Measurements from ENCODE around the gene SLC39A1.
"Not testable (repeated sequence)": the region's sequence is repeated elsewhere in the genome, so short reads cannot be mapped to it uniquely, and the experiment has no call there.

Gene SLC39A1

GRCh38 chr1:154000420-154000819 lies 37.1 kb upstream of the SLC39A1 start:
- no peak overlapping the region for H3K27ac ChIP-seq (replicated peaks)
- no peak for DNase-seq (ENCODE audit: low read depth in 1 of 2, low spot score in 1 of 2)
- no peaks in the 10 kb centered on the region for H3K27me3 ChIP-seq (ENCODE audit: insufficient read depth, poor library complexity, severe bottlenecking)
- H3K4me3 ChIP-seq (replicated peaks; ENCODE audit: insufficient read depth, low read length), result no peak overlapping the region
- no peak for TF ChIP-seq REST (IDR thresholded peaks at IDR 0.05; ENCODE audit: insufficient replicate concordance, low read depth)
- no peak for TF ChIP-seq CTCF (IDR thresholded peaks at IDR 0.05; ENCODE audit: insufficient read depth, low read length)
- no peak for TF ChIP-seq SPI1 (IDR thresholded peaks at IDR 0.05; ENCODE audit: borderline replicate concordance, low read depth)
- no peak for TF ChIP-seq POLR2AphosphoS5 (IDR thresholded peaks at IDR 0.05; ENCODE audit: low read depth)
- no peak for TF ChIP-seq GABPA (IDR thresholded peaks at IDR 0.05; ENCODE audit: low read depth)

- H3K4me3 ChIP-seq (replicated peaks; ENCODE audit: insufficient read depth, low read length); DNase-seq (ENCODE audit: low read depth in 1 of 2, low spot score in 1 of 2); H3K27ac ChIP-seq (replicated peaks); H3K27me3 ChIP-seq (ENCODE audit: insufficient read depth, poor library complexity, severe bottlenecking): not testable (repeated sequence)
Measured at GRCh38 chr1:153996882-153997281, 33.5 kb upstream of the SLC39A1 start.

- no peak for DNase-seq (ENCODE audit: low read depth in 1 of 2, low spot score in 1 of 2)
- no peak for TF ChIP-seq SPI1 (IDR thresholded peaks at IDR 0.05; ENCODE audit: borderline replicate concordance, low read depth)
- TF ChIP-seq GABPA (IDR thresholded peaks at IDR 0.05; ENCODE audit: low read depth), result no peak
- TF ChIP-seq POLR2AphosphoS5 (IDR thresholded peaks at IDR 0.05; ENCODE audit: low read depth), result no peak
- no peak for TF ChIP-seq CTCF (IDR thresholded peaks at IDR 0.05; ENCODE audit: insufficient read depth, low read length)
- TF ChIP-seq REST (IDR thresholded peaks at IDR 0.05; ENCODE audit: insufficient replicate concordance, low read depth), result no peak
- no peak overlapping the region for H3K27ac ChIP-seq (replicated peaks)
- no peak overlapping the region for H3K4me3 ChIP-seq (replicated peaks; ENCODE audit: insufficient read depth, low read length)
- H3K27me3 ChIP-seq (ENCODE audit: insufficient read depth, poor library complexity, severe bottlenecking), result no peaks in the 10 kb centered on the region
Measured at GRCh38 chr1:153995640-153996039, 32.3 kb upstream of the SLC39A1 start.

- no peak overlapping the region for H3K4me3 ChIP-seq (replicated peaks; ENCODE audit: insufficient read depth, low read length)
- TF ChIP-seq POLR2AphosphoS5 (IDR thresholded peaks at IDR 0.05; ENCODE audit: low read depth) (no peak), REST (IDR thresholded peaks at IDR 0.05; ENCODE audit: insufficient replicate concordance, low read depth) (no peak), SPI1 (IDR thresholded peaks at IDR 0.05; ENCODE audit: borderline replicate concordance, low read depth) (no peak), CTCF (IDR thresholded peaks at IDR 0.05; ENCODE audit: insufficient read depth, low read length) (no peak), GABPA (IDR thresholded peaks at IDR 0.05; ENCODE audit: low read depth) (no peak)
- DNase-seq (ENCODE audit: low read depth in 1 of 2, low spot score in 1 of 2), result no peak
- no peak overlapping the region for H3K27ac ChIP-seq (replicated peaks)
- no peaks in the 10 kb centered on the region for H3K27me3 ChIP-seq (ENCODE audit: insufficient read depth, poor library complexity, severe bottlenecking)
Measured at GRCh38 chr1:153995202-153995601, 31.9 kb upstream of the SLC39A1 start.

Data from HL-60 (cell line).